Astrocyte (in vitro differentiated cells and primary cell): Measurements from ENCODE around the gene MYT1. TPM values are rescaled to one million over a fixed set of nuclear protein-coding genes. Genes with fewer than 3 reads are reported as not detected.
"Not testable (repeated sequence)": the region's sequence is repeated elsewhere in the genome, so short reads cannot be mapped to it uniquely, and the experiment has no call there.

ENCODE experiments used
- DNase-seq: peaks from one replicate; pipeline ENCODE4 v3.0.0-alpha.2; 2010; ENCODE audit warnings: low read depth
- FAIRE-seq: peaks from 2 replicates; lab custom pipeline; 2011; peaks lifted over from hg19 to GRCh38; lab: Jason Lieb, UNC
- H2AFZ ChIP-seq: 2 replicates; pipeline ENCODE4 v1.6.0; 2012; ENCODE audit warnings: low read depth, low read length, inconsistent platforms
- H3K27ac ChIP-seq: 2 replicates; pipeline ENCODE4 v1.5.1; 2011; ENCODE audit warnings: low read depth, low read length, inconsistent platforms
- H3K27me3 ChIP-seq: 2 replicates; pipeline ENCODE4 v1.6.0; 2011; ENCODE audit warnings: low read length, inconsistent platforms; ENCODE audit not compliant: insufficient read depth
- H3K36me3 ChIP-seq: 2 replicates; pipeline ENCODE4 v1.5.1; 2011; ENCODE audit warnings: low read length, inconsistent platforms; ENCODE audit not compliant: insufficient read depth
- H3K4me1 ChIP-seq: 2 replicates; pipeline ENCODE4 v1.5.1; 2011; ENCODE audit warnings: low read length, inconsistent platforms; ENCODE audit not compliant: insufficient read depth
- H3K4me2 ChIP-seq: 2 replicates; pipeline ENCODE4 v1.6.0; 2012; ENCODE audit warnings: low read length, inconsistent platforms
- H3K4me3 ChIP-seq: 2 replicates; pipeline ENCODE4 v1.5.1; 2011; ENCODE audit warnings: low read depth, mild to moderate bottlenecking, low read length, inconsistent platforms; ENCODE audit not compliant: insufficient read depth
- H3K79me2 ChIP-seq: 2 replicates; pipeline ENCODE4 v1.6.0; 2012; ENCODE audit warnings: mild to moderate bottlenecking, low read length, inconsistent platforms; ENCODE audit not compliant: insufficient read depth
- H3K9ac ChIP-seq: 2 replicates; pipeline ENCODE4 v1.6.0; 2012; ENCODE audit warnings: mild to moderate bottlenecking, low read length, inconsistent platforms
- H3K9me3 ChIP-seq: 2 replicates; pipeline ENCODE4 v1.5.1; 2012; ENCODE audit warnings: low read depth, mild to moderate bottlenecking, low read length, inconsistent platforms; ENCODE audit not compliant: insufficient read depth
- H4K20me1 ChIP-seq: 2 replicates; pipeline ENCODE4 v1.6.0; 2012; ENCODE audit warnings: low read length, inconsistent platforms; ENCODE audit not compliant: insufficient read depth
- H3K27ac Mint-ChIP-seq: one replicate; pipeline ENCODE4 v1.8.0; 2021; ENCODE audit warnings: mild to moderate bottlenecking, mixed read lengths; ENCODE audit not compliant: unreplicated experiment
- H3K27me3 Mint-ChIP-seq: one replicate; pipeline ENCODE4 v1.8.0; 2021; ENCODE audit warnings: low read depth, mixed read lengths; ENCODE audit not compliant: unreplicated experiment
- H3K36me3 Mint-ChIP-seq: one replicate; pipeline ENCODE4 v1.8.0; 2021; ENCODE audit warnings: low read depth, mixed read lengths; ENCODE audit not compliant: unreplicated experiment
- H3K4me1 Mint-ChIP-seq: one replicate; pipeline ENCODE4 v1.8.0; 2021; ENCODE audit warnings: low read depth, mixed read lengths; ENCODE audit not compliant: unreplicated experiment
- H3K4me3 Mint-ChIP-seq: one replicate; pipeline ENCODE4 v1.8.0; 2021; ENCODE audit warnings: mild to moderate bottlenecking, moderate library complexity, mixed read lengths; ENCODE audit not compliant: unreplicated experiment
- H3K9me3 Mint-ChIP-seq: one replicate; pipeline ENCODE4 v1.8.0; 2021; ENCODE audit warnings: mild to moderate bottlenecking, mixed read lengths; ENCODE audit not compliant: unreplicated experiment
- CTCF ChIP-seq: IDR thresholded peaks from 2 replicates; pipeline ENCODE4 v1.5.1; 2011; ENCODE audit warnings: low read depth, mild to moderate bottlenecking, inconsistent platforms, low read length, moderate library complexity; ENCODE audit not compliant: insufficient read depth
- EZH2 ChIP-seq: IDR thresholded peaks from 2 replicates; pipeline ENCODE4 v1.6.1; 2012; ENCODE audit warnings: mild to moderate bottlenecking, low read length, inconsistent platforms; ENCODE audit not compliant: insufficient read depth
- total RNA-seq: library from RNA; stranded (reverse); gene quantifications from 2 replicates; pipeline ENCODE4 v1.2.1, GENCODE V29; 2021

Gene MYT1
- total RNA-seq, 1 donor from 2014 or later: not detected

- no peak overlapping the region for H3K4me3 ChIP-seq
- TF ChIP-seq EZH2 (no peak), CTCF (no peak)
- FAIRE-seq (no peak), DNase-seq (no peak)
- Mint-ChIP-seq H3K36me3 (peaks cover 2% of the 10 kb centered on the region), H3K27me3 (no peaks in the 10 kb centered on the region), H3K27ac (no peak overlapping the region), H3K4me1 (peaks cover 3% of the 10 kb centered on the region), H3K4me3 (no peak overlapping the region), H3K9me3 (peaks cover 6% of the 10 kb centered on the region)
- H2AFZ ChIP-seq: no peak overlapping the region
- H3K79me2 ChIP-seq: no peaks in the 10 kb centered on the region
- no peaks in the 10 kb centered on the region for H3K4me1 ChIP-seq
- H3K9ac ChIP-seq: no peak overlapping the region
- H3K36me3 ChIP-seq: no peaks in the 10 kb centered on the region
- no peaks in the 10 kb centered on the region for H3K9me3 ChIP-seq
- no peak overlapping the region for H3K4me2 ChIP-seq
- H3K27ac ChIP-seq: no peak overlapping the region
- peaks cover 5% of the 10 kb centered on the region for H4K20me1 ChIP-seq
- H3K27me3 ChIP-seq: peaks cover 5% of the 10 kb centered on the region
Observed at GRCh38 chr20:64279826-64280459, 115.7 kb downstream of the MYT1 start.

GRCh38 chr20:64280460-64280843 lies 116.2 kb downstream of the MYT1 start:
- Histone ChIP-seq H3K4me1 (no peaks in the 10 kb centered on the region), H3K9me3 (no peaks in the 10 kb centered on the region), H3K27me3 (peaks cover 5% of the 10 kb centered on the region), H3K36me3 (no peaks in the 10 kb centered on the region), H3K79me2 (no peaks in the 10 kb centered on the region), H3K4me3 (no peak overlapping the region), H3K4me2 (no peak overlapping the region), H3K9ac (no peak overlapping the region), H2AFZ (no peak overlapping the region), H4K20me1 (peaks cover 5% of the 10 kb centered on the region), H3K27ac (no peak overlapping the region)
- Mint-ChIP-seq H3K27ac (no peak overlapping the region), H3K9me3 (peaks cover 6% of the 10 kb centered on the region), H3K4me3 (no peak overlapping the region), H3K36me3 (peaks cover 2% of the 10 kb centered on the region), H3K27me3 (no peaks in the 10 kb centered on the region), H3K4me1 (no peaks in the 10 kb centered on the region)
- FAIRE-seq (no peak), DNase-seq (no peak)
- TF ChIP-seq EZH2 (no peak), CTCF (no peak)

GRCh38 chr20:64283646-64284045 lies 119.4 kb downstream of the MYT1 start:
- Histone ChIP-seq H3K9me3 (no peaks in the 10 kb centered on the region), H3K27ac (no peak overlapping the region), H3K79me2 (no peaks in the 10 kb centered on the region), H3K36me3 (no peaks in the 10 kb centered on the region), H3K27me3 (peaks cover 5% of the 10 kb centered on the region), H2AFZ (no peak overlapping the region), H3K4me1 (no peaks in the 10 kb centered on the region), H3K4me3 (no peak overlapping the region), H3K4me2 (no peak overlapping the region), H4K20me1 (no peaks in the 10 kb centered on the region), H3K9ac (no peak overlapping the region)
- no peak for TF ChIP-seq EZH2
- TF ChIP-seq CTCF: no peak
- FAIRE-seq: no peak
- Mint-ChIP-seq H3K27me3 (no peaks in the 10 kb centered on the region), H3K27ac (no peak overlapping the region), H3K4me3 (no peak overlapping the region), H3K9me3 (peaks cover 6% of the 10 kb centered on the region), H3K4me1 (no peaks in the 10 kb centered on the region), H3K36me3 (no peaks in the 10 kb centered on the region)
- no peak for DNase-seq

- H3K4me3 Mint-ChIP-seq, FAIRE-seq, H3K79me2 ChIP-seq, H3K36me3 ChIP-seq, H3K27ac Mint-ChIP-seq, H3K9me3 ChIP-seq, H3K27me3 ChIP-seq, H3K4me1 ChIP-seq, H3K4me2 ChIP-seq, H3K36me3 Mint-ChIP-seq, H2AFZ ChIP-seq, H3K9me3 Mint-ChIP-seq, H3K27me3 Mint-ChIP-seq, H3K27ac ChIP-seq, H4K20me1 ChIP-seq, H3K4me1 Mint-ChIP-seq, H3K9ac ChIP-seq, H3K4me3 ChIP-seq: not testable (repeated sequence)
- peak; percentile 6 for DNase-seq
Observed at GRCh38 chr20:64285579-64286446, 121.6 kb downstream of the MYT1 start.
